ENCODE measurements around the gene SH3TC2. TPM values are rescaled to one million over a fixed set of nuclear protein-coding genes. Genes with fewer than 3 reads are reported as not detected.

The SH3TC2 gene
- total RNA-seq, 2 donors from 2014 or later = 0.33 to 8.6 TPM

DNA sequence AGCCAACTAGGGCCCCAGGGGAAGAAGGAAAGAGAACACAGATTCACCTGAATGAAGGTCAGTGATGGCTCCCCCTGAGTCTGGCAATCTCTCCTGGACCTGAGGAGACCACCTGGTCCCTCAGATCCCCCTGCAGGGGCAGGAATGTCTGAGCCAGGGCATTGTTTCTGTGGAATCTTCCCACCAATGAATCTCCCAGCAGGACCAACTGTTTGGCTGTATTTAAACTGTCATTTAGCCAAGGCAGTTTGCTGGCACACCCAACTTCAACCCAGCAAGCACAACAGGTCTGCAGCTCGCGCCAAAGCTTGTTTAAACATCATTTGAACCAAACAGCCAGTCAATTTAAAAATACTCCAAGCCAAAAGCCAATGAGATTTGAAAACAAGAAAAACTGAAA, 92.6 kb downstream of the SH3TC2 start:
- no peak for TF ChIP-seq POLR2A (IDR thresholded peaks at IDR 0.05)
- TF ChIP-seq, protein P1, sequence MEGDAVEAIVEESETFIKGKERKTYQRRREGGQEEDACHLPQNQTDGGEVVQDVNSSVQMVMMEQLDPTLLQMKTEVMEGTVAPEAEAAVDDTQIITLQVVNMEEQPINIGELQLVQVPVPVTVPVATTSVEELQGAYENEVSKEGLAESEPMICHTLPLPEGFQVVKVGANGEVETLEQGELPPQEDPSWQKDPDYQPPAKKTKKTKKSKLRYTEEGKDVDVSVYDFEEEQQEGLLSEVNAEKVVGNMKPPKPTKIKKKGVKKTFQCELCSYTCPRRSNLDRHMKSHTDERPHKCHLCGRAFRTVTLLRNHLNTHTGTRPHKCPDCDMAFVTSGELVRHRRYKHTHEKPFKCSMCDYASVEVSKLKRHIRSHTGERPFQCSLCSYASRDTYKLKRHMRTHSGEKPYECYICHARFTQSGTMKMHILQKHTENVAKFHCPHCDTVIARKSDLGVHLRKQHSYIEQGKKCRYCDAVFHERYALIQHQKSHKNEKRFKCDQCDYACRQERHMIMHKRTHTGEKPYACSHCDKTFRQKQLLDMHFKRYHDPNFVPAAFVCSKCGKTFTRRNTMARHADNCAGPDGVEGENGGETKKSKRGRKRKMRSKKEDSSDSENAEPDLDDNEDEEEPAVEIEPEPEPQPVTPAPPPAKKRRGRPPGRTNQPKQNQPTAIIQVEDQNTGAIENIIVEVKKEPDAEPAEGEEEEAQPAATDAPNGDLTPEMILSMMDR (IDR thresholded peaks at IDR 0.05) = no peak
- intact Hi-C loops (cut with DNase I) = no loop called here
- H3K27me3 ChIP-seq = no peaks in the 10 kb centered on the region
- no peaks in the 10 kb centered on the region for H3K9me3 ChIP-seq
- DNase-seq (peak; percentile 35 to 69 (median 64)), ATAC-seq (no peak)
- H3K36me3 ChIP-seq (replicated peaks in 1 of 2; ENCODE audit: insufficient read depth in 1 of 2, low read depth in 2 of 2) = no peaks in the 10 kb centered on the region
- H3K4me3 ChIP-seq = no peak overlapping the region
- 11 to 14% methylated on average over 2 of the region's 2 CpGs for WGBS, 2 donors
- H3K4me1 ChIP-seq = peaks cover 10% of the 10 kb centered on the region
- H3K27ac ChIP-seq = peak overlapping the region in 2 of 4 donors; percentile 49 to 53

DNA sequence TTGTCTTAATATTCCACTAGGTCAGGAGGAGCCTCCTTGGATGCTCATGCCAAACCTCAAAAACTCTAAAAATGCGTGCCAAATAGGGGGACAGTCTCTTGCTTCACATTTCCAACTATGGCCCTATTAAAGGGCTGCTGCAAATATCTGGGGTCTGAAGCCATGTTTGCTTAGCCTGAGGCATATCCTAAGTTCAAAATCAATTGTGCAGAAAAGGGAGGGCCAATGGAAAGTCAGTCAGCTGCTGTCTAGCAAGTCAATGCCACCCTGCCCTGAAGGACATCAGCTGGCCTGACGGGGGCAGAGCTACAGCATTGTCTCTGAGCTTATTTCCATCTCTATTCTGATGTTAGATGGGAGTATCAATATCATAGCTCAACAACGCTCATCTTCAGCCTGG, 93.6 kb downstream of the SH3TC2 start:
- DNase-seq (no peak), ATAC-seq (no peak)
- intact Hi-C loops (cut with DNase I) = no loop called here
- Histone ChIP-seq H3K9me3 (no peaks in the 10 kb centered on the region), H3K27me3 (no peaks in the 10 kb centered on the region), H3K27ac (no peak overlapping the region), H3K36me3 (replicated peaks in 1 of 2; ENCODE audit: insufficient read depth in 1 of 2, low read depth in 2 of 2) (no peaks in the 10 kb centered on the region), H3K4me1 (peaks cover 10% of the 10 kb centered on the region), H3K4me3 (no peak overlapping the region)
- WGBS, 2 donors = 61 to 75% methylated on average over 3 of the region's 3 CpGs
- no peak for TF ChIP-seq POLR2A (IDR thresholded peaks at IDR 0.05)
- TF ChIP-seq, protein P1 (IDR thresholded peaks at IDR 0.05) = no peak

DNA sequence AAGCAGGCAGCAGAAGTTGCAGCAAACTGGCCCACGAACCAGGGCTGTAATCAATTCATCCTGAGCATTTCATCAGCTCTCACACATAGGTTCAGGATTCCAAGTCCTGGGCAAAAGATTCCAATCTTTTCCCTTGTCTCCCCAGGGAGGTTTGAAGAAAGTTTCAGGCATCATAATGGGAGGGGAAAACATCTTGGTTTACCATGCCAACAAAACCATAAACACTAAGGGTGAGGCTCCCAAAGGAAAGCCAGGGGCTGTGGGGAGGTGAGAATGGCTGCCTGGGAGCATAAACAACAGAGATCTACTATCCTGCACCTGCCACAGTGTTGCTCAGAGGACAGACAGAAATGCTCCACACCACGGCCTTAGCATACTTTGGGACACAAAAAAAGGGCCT, 94.6 kb downstream of the SH3TC2 start:
- Histone ChIP-seq H3K27me3 (no peaks in the 10 kb centered on the region), H3K4me3 (no peak overlapping the region), H3K36me3 (replicated peaks in 1 of 2; ENCODE audit: insufficient read depth in 1 of 2, low read depth in 2 of 2) (no peaks in the 10 kb centered on the region), H3K27ac (no peak overlapping the region), H3K4me1 (peaks cover 10% of the 10 kb centered on the region), H3K9me3 (no peaks in the 10 kb centered on the region)
- WGBS, 2 donors = 72 to 78% methylated on average over 2 of the region's 2 CpGs
- TF ChIP-seq, protein P1 (IDR thresholded peaks at IDR 0.05) = no peak
- no peak for TF ChIP-seq POLR2A (IDR thresholded peaks at IDR 0.05)
- no peak for DNase-seq
- intact Hi-C loops (cut with DNase I) = no loop called here
- ATAC-seq = no peak

DNA sequence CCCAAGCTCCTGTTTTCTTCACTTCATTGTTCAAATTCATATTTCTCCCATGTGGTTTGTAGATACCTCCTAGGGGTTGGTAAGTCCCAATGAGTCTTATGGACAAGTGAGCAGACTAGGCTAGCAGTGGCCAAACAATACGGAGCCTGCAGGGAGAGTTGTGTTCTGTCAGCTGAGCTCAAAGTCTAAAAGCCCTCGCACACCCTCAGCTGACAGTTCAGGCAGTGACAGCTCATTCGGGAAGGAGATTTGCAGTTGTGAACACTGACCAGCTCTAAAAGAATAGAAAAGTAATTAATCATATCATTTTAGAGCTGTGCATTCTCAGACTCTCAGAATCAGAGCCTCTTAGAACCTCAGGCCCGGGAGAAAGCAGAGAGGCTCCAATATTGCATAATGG, 95.1 kb downstream of the SH3TC2 start:
- intact Hi-C loops (cut with DNase I) = no loop called here
- Histone ChIP-seq H3K27me3 (no peaks in the 10 kb centered on the region), H3K9me3 (no peaks in the 10 kb centered on the region), H3K4me1 (peaks cover 9% of the 10 kb centered on the region), H3K4me3 (no peak overlapping the region), H3K27ac (no peak overlapping the region), H3K36me3 (replicated peaks in 1 of 2; ENCODE audit: insufficient read depth in 1 of 2, low read depth in 2 of 2) (no peaks in the 10 kb centered on the region)
- ATAC-seq (no peak), DNase-seq (no peak)
- 54 to 74% methylated on average over 4 of the region's 4 CpGs for WGBS, 2 donors
- TF ChIP-seq, protein P1 (IDR thresholded peaks at IDR 0.05) = no peak
- no peak for TF ChIP-seq POLR2A (IDR thresholded peaks at IDR 0.05)

DNA sequence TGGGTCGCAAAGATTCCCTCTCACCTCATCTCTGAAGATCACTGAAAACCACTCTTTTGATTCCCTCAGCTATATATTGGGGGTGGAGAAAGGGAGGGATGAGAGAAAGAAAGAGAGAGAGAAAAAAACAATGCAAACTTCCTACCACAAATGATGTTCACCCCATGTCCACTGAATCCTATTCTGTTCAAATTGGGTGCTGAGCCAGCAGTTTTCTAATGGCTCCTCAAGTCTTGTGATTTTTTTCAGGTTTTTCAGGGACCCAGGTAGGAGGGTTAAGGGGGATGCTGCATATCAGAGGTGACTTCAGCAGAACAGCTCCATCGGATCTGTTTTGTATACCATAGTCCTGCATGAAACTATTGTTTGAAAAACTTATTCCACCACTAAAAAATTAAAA, 95.9 kb downstream of the SH3TC2 start:
- Histone ChIP-seq H3K4me3 (no peak overlapping the region), H3K4me1 (peaks cover 9% of the 10 kb centered on the region), H3K27me3 (no peaks in the 10 kb centered on the region), H3K9me3 (no peaks in the 10 kb centered on the region), H3K36me3 (replicated peaks in 1 of 2; ENCODE audit: insufficient read depth in 1 of 2, low read depth in 2 of 2) (no peaks in the 10 kb centered on the region), H3K27ac (peak overlapping the region in 2 of 4 donors; percentile 73 to 77)
- ATAC-seq (no peak), DNase-seq (no peak)
- 88 to 97% methylated on average over 2 of the region's 2 CpGs for WGBS, 2 donors
- intact Hi-C loops (cut with DNase I) = no loop called here
- TF ChIP-seq POLR2A (IDR thresholded peaks at IDR 0.05) = no peak
- TF ChIP-seq, protein P1 (IDR thresholded peaks at IDR 0.05) = no peak
